HL-60/S4 treated with retinoic acid at 250 ng/mL for 4 days and 3 days (cell line): Measurements from ENCODE around the gene COPE.

Experiments used
- in situ Hi-C: fragments of 300-500 bp; cut with MboI; formaldehyde crosslinking; loops from 2 replicates; pipeline ENCODE4 v1.7.0; 2022; ENCODE audit warnings: low sequenced_read_pairs

Gene COPE

GRCh38 chr19:18854982-18855381 lies 64.2 kb downstream of the COPE start:
- in situ Hi-C loops: loop anchor here (10.0 kb wide), 1 partner anchor 400 kb away; no protein-coding TSS in a partner anchor

DNA sequence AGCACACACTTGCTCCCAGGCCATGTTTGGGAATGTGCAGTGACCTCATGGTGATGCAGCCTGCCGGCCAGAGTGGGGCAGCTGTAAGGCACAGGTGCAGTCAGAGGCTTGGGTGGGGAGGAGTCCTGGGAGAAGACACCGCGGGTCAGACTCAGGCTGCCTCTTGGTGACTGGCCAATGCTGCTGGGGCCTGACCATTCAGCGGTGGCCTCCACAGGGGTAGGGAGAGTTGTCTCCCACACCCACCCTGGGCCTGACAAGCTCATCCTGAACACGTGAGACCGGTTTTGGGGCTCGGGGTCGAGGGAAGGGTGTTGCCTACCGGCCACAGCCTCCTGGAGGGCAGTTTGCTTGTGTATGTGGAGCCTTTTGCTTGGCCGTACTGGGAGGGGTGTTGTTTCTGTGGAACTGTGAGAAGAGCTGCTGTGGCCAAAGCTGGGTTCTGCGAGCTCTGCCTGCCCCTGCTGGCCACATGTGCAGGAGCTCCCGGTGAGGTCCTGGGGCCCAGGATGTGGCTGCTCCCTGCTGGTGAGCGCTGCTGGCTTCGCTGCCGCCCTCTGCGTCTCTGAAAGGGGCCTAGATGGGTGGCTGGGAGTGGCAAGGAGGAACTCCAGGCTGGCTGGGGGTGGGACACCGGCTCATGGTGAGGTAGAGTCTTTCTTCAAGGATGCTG lies 65.3 kb downstream of the COPE start:
- in situ Hi-C loops: loop anchor here (10.0 kb wide), 1 partner anchor 399 kb away; no protein-coding TSS in a partner anchor

GRCh38 chr19:18852648-18853047 lies 66.5 kb downstream of the COPE start:
- in situ Hi-C loops: loop anchor here (10.0 kb wide), 1 partner anchor 398 kb away; no protein-coding TSS in a partner anchor

- in situ Hi-C loops: loop anchor here (10.0 kb wide), 1 partner anchor 397 kb away; no protein-coding TSS in a partner anchor
These were observed 67.4 kb downstream of the COPE start for GRCh38 chr19:18851673-18852325.

DNA sequence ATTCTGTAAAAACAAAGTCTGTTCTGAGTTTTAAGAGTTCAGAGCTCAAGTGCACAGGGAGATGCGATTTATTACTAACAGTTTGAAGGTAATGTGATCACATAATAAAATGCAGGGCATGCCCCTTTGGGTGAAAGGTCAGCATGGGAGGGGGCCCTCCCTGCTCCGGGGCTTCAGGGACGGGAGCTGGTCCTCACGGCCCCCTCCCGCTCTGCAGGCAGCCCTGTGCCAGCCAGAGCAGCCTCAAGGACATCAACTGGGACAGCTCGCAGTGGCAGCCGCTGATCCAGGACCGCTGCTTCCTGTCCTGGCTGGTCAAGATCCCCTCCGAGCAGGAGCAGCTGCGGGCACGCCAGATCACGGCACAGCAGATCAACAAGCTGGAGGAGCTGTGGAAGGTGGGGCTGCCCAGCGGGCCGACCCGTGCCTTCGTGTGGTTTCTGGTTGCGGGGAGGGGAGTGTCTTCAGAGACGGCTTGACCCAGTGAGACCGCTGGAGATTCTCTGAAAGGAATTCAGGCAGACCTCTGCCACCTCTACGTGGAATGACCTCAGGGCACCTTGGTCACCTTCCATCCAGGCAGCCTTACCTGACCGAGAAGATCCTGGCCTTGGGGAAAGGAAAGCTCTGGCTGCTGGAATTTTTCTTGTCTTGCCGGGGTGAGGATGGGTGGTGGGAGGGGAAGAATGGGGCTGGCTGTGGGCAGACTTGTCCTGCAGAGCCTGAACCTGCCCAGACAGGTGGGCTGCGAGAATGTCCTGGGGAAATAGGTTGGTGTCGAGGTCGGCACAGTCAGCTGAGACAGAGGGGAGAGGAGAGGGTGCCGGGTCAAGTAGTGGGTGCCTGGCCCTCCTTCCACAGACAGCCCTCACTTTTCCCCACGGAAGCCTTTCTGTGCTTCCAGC lies 68.5 kb downstream of the COPE start:
- in situ Hi-C loops: loop anchor here (10.0 kb wide), 1 partner anchor 396 kb away; no protein-coding TSS in a partner anchor

DNA sequence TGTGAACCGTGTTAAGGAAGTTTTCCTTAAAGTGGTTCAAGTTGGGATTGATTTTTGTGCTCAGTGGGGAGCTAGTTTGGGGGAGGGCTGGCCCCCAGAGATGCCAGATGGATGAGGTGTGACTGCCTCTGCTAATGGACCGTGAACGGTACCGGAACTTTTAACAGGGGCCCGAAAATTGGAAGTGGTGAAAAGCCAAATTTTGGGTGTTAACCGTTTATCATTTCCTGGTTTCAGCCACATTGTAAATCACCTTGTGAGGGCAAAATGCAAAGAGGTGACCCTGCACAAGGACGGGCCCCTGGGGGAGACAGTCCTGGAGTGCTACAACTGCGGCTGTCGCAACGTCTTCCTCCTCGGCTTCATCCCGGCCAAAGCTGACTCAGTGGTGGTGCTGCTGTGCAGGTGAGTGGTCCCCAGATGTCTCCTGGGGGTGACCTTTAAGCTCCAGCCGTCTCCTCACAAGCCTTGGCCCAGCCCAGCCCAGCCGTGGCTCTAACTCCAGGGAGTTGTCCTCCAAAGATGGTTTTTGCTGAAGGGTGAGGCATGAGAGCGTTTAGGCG lies 69.3 kb downstream of the COPE start:
- in situ Hi-C loops: loop anchor here (10.0 kb wide), 1 partner anchor 395 kb away; no protein-coding TSS in a partner anchor
